ENCODE data around the gene CHPF. TPM values are rescaled to one million over a fixed set of nuclear protein-coding genes. Genes with fewer than 3 reads are reported as not detected.

Gene CHPF
- total RNA-seq, 1 experiment from 2014 or later: 81.2 TPM

GRCh38 chr2:219536967-219537366 is 6.6 kb downstream of the CHPF start:
- Mint-ChIP-seq H3K36me3 (ENCODE audit: insufficient read depth, unreplicated experiment) (peaks cover 36% of the 10 kb centered on the region), H3K9me3 (ENCODE audit: unreplicated experiment) (no peaks in the 10 kb centered on the region), H3K4me1 (ENCODE audit: insufficient read depth, unreplicated experiment) (no peaks in the 10 kb centered on the region), H3K27me3 (ENCODE audit: insufficient read depth, unreplicated experiment) (no peaks in the 10 kb centered on the region), H3K27ac (ENCODE audit: low read depth, unreplicated experiment) (no peak overlapping the region), H3K4me3 (ENCODE audit: unreplicated experiment) (no peak overlapping the region)
- ChIA-PET POLR2A (no interaction called here), CTCF (interaction anchor here (0.7 to 1.1 kb wide), 2 partner anchors 35 to 134 kb away, joined by 3 read pairs; partner anchors contain the start of gene INHA)
- no peak for TF ChIP-seq CTCF (IDR thresholded peaks at IDR 0.05; ENCODE audit: unreplicated experiment)
- intact Hi-C loops (cut with micrococcal nuclease): no loop called here
- BruUV-seq (replicated peaks): no TSS peak
- DNase-seq (ENCODE audit: unreplicated experiment): no peak

DNA sequence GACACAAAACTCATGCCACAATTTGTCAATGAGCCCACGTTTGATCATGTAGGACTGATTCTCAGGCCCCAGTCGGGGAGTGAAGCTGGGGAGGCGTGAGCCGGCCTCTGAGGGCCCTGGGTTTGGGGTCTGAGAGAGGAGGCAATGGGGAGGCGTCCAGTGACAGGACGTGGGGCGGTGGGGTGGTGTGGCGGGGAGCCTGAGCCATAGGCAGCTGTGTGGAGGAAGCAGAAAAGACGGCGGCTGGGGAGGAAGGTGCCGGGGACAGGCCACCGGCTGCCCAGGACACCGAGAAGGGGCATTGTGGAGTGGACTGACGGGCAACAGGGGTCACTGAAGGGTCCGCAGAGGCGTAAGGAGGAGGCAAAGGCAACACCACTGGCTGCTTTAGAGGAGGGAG is 7.2 kb downstream of the CHPF start:
- Mint-ChIP-seq H3K27ac (ENCODE audit: low read depth, unreplicated experiment) (no peak overlapping the region), H3K27me3 (ENCODE audit: insufficient read depth, unreplicated experiment) (peaks cover 3% of the 10 kb centered on the region), H3K36me3 (ENCODE audit: insufficient read depth, unreplicated experiment) (peaks cover 33% of the 10 kb centered on the region), H3K9me3 (ENCODE audit: unreplicated experiment) (no peaks in the 10 kb centered on the region), H3K4me3 (ENCODE audit: unreplicated experiment) (no peak overlapping the region), H3K4me1 (ENCODE audit: insufficient read depth, unreplicated experiment) (no peaks in the 10 kb centered on the region)
- intact Hi-C loops (cut with micrococcal nuclease): no loop called here
- TF ChIP-seq CTCF (IDR thresholded peaks at IDR 0.05; ENCODE audit: unreplicated experiment): no peak
- no peak for DNase-seq (ENCODE audit: unreplicated experiment)
- CTCF ChIA-PET: interaction anchor here (0.7 to 0.9 kb wide), 2 partner anchors 107 to 133 kb away, joined by 3 read pairs; no protein-coding TSS in a partner anchor
- POLR2A ChIA-PET: no interaction called here
- BruUV-seq (replicated peaks): no TSS peak

GRCh38 chr2:219533930-219534661 is 9.5 kb downstream of the CHPF start:
- no peak for DNase-seq (ENCODE audit: unreplicated experiment)
- no peak for TF ChIP-seq CTCF (IDR thresholded peaks at IDR 0.05; ENCODE audit: unreplicated experiment)
- Mint-ChIP-seq H3K9me3 (ENCODE audit: unreplicated experiment) (no peaks in the 10 kb centered on the region), H3K36me3 (ENCODE audit: insufficient read depth, unreplicated experiment) (peaks cover 14% of the 10 kb centered on the region), H3K27ac (ENCODE audit: low read depth, unreplicated experiment) (no peak overlapping the region), H3K27me3 (ENCODE audit: insufficient read depth, unreplicated experiment) (peaks cover 26% of the 10 kb centered on the region), H3K4me3 (ENCODE audit: unreplicated experiment) (no peak overlapping the region), H3K4me1 (ENCODE audit: insufficient read depth, unreplicated experiment) (no peaks in the 10 kb centered on the region)
- no TSS peak for BruUV-seq (replicated peaks)
- ChIA-PET CTCF (interaction anchor here (0.6 to 11.3 kb wide), 6 partner anchors 57 to 280 kb away, joined by 3 to 287 read pairs (median 3); partner anchors contain the start of gene TUBA4A), POLR2A (interaction anchor here (1.1 kb wide), 1 partner anchor 10 kb away, joined by 3 read pairs; the partner anchor contains the start of genes CHPF and TMEM198)
- intact Hi-C loops (cut with micrococcal nuclease): no loop called here

DNA sequence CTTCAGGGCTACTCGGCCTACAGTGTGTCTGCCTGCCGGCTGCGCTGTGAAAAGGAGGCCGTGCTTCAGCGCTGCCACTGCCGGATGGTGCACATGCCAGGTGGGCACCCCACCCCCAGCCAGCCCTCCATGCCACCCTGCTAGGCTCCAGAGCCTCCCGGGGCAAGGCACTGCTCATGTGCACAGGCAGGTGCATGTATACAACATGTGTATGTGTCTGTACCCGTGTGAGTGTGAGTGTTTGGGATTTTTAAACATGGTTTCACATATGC is 11.3 kb downstream of the CHPF start:
- DNase-seq (ENCODE audit: unreplicated experiment): no peak
- intact Hi-C loops (cut with micrococcal nuclease): no loop called here
- POLR2A ChIA-PET: interaction anchor here (0.6 kb wide), 1 partner anchor 159 kb away, joined by 4 read pairs; no protein-coding TSS in a partner anchor
- no peak overlapping the region for H3K4me3 Mint-ChIP-seq (ENCODE audit: unreplicated experiment)
- H3K4me1 Mint-ChIP-seq (ENCODE audit: insufficient read depth, unreplicated experiment): no peaks in the 10 kb centered on the region
- H3K27ac Mint-ChIP-seq (ENCODE audit: low read depth, unreplicated experiment): no peak overlapping the region
- H3K27me3 Mint-ChIP-seq (ENCODE audit: insufficient read depth, unreplicated experiment): peaks cover 44% of the 10 kb centered on the region
- no peaks in the 10 kb centered on the region for H3K9me3 Mint-ChIP-seq (ENCODE audit: unreplicated experiment)
- no TSS peak for BruUV-seq (replicated peaks)
- TF ChIP-seq CTCF (IDR thresholded peaks at IDR 0.05; ENCODE audit: unreplicated experiment): no peak
- CTCF ChIA-PET: interaction anchor here (0.9 to 11.3 kb wide), 3 partner anchors 9 to 131 kb away, joined by 4 to 287 read pairs (median 39); no protein-coding TSS in a partner anchor
- no peaks in the 10 kb centered on the region for H3K36me3 Mint-ChIP-seq (ENCODE audit: insufficient read depth, unreplicated experiment)
